ENCODE measurements around the gene HPCAL1.

HPCAL1 gene

DNA sequence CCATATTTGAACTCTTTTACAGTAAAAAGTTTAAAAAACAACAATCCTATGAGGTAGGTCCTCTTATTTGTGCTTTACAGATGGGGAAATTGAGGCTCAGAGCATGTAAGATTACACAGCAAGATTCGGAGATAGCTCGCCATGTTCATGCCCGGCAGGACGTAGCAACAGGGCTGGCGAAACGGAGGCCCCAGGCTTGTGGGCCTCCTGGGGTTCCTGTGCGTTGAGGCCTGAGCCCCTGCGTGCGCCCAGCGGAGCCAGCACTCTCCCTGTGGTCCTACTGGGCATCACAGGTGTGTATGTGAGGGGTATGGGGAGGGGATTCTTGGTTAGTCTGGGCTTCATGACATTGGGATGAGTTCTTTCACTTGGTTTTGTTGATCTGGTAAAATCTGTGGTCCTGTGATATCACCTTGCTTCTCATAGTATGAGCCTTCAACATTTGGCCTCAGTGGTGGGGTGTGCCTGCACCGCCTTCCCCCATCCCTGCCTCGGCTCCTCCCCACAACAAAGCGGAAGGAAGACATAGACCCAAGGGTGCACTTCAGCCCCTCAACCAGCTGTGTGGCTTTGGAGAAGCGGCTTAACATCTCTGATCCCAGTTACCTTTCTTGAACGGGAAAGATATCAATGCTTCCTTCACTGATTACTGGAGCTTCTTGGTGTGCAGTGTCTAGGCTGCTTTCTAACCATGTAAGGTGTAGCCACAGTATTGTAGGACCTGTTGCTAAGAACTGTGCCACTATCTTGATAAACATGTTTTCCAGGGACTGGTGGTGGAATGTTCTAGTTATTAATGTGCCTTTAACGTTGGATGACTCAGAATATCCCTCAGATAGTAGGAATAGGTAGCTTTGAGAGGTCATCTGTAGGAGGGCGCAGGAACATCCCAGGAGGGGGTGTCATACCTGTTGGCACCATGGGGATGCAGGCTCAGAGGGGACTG lies 37.2 kb downstream of the HPCAL1 start:
- intact Hi-C loops (cut with DNase I), result no loop called here
- DNase-seq, result no peak

DNA sequence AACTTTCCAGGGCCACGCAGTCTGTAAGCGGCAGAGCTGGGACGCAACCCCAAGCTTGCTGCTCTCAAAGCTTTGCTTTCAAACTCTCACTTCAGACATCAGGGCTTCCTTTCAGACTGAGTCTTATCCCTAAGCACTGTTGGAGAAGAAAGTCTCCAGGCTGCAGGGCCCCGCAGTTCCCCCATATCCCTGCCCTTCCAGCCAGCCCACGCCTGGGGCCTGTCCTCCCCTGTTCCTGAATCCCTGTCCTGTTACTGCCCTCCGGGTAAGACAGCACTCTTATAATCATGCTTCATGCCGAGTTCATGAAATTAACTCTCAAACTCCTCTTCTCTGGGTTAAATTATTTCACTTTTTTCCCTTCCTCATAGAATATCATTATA lies 37.9 kb downstream of the HPCAL1 start:
- no peak for DNase-seq

DNA sequence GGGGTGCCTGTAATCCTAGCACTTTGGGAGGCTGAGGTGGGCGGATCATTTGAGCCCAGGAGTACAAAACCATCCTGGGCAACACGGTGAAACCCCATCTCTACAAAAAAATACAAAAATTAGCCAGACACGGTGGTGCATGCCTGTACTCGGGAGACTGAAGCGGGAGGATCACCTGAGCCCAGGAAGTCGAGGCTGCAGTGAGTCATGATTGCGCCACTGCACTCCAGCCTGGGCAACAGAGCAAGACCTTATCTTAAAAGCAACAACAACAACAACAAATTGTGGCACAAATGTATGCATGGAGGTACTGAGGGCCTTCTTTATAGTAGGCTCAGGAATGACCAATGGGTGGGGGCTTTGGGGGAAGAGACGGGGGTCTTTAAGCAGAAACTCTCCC lies 38.5 kb downstream of the HPCAL1 start:
- no peak for DNase-seq
- intact Hi-C loops (cut with DNase I), result no loop called here

More for the DNA sequence above, 37.9 kb downstream of the HPCAL1 start:
- intact Hi-C loops (cut with DNase I), result no loop called here

DNA sequence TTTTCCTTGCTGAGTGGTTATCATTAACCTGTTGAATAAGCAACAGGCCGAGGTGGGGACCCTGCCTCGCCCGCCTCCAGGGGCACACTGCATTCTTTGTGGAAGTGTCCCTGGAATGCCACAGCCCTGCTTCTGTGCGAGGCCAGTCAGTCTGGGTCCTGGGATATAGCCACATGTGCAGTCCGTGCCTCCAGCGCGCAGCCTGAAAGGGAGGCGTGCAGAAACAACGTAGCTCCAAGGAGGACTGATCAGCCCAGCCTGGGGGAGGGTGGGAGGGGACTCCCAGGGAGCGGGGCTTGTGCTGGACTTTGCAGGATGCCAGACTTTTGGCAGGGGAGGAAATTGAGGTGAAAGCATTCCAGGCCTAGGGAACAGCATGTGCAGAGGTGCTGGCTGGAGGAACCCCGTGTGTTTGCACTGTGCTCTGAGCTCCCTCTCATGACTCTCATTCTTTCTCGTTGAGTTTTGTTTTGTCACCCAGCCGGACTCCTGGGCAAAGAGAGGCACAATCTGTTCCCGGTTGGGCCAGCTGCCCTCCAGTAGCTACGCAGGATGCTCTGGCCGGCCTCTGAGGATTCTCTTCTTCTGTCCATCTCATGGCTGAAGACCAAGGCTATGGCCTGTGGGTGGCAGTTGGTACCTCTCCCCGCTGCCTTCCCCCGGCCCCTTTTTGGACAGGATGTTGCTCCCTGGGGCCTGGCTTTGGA lies 39.7 kb downstream of the HPCAL1 start:
- intact Hi-C loops (cut with DNase I), result no loop called here
- peak in 4 of 42 donors; percentile 25 to 29 (median 28) for DNase-seq

DNA sequence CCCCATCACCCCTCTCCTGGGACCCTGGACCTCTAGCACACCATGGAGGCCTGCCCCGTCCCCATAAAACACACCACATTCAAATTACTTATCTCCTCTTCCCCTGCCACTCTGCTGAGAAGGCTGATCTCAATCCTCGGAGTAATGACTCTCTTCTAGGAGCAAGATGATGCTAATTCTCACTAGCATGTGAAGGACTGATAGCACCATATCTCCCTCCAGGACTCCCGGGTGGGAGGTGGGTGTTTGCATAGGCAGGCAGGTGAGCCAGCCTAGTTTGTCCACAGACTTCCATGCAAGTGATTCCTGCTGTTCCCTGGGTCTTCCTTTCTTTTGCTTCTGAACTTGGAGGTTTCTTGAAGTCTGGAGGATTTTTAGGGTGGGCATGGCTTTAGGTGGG lies 40.5 kb downstream of the HPCAL1 start:
- intact Hi-C loops (cut with DNase I), result no loop called here
- DNase-seq, result no peak

DNA sequence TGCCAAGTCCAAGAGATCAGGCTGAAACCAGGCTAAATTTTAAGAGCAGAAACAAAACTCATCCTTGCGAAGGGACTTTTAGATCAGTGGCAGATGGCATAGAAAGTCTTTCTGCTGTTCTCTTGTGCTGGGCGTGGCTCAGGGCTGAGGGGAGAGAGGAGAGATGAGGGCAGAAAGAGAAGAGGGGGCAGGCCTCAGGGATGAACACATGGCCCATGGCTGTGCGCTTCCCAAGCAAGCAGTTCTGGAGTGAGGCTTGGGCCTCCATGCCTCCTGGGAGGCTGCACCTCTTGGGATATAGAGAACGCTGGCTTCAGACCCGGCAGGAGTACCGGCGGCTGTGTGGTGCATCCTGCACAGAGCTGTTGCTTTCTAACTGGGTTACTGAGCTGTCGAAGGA lies 41.0 kb downstream of the HPCAL1 start:
- DNase-seq, result no peak
- intact Hi-C loops (cut with DNase I), result no loop called here

DNA sequence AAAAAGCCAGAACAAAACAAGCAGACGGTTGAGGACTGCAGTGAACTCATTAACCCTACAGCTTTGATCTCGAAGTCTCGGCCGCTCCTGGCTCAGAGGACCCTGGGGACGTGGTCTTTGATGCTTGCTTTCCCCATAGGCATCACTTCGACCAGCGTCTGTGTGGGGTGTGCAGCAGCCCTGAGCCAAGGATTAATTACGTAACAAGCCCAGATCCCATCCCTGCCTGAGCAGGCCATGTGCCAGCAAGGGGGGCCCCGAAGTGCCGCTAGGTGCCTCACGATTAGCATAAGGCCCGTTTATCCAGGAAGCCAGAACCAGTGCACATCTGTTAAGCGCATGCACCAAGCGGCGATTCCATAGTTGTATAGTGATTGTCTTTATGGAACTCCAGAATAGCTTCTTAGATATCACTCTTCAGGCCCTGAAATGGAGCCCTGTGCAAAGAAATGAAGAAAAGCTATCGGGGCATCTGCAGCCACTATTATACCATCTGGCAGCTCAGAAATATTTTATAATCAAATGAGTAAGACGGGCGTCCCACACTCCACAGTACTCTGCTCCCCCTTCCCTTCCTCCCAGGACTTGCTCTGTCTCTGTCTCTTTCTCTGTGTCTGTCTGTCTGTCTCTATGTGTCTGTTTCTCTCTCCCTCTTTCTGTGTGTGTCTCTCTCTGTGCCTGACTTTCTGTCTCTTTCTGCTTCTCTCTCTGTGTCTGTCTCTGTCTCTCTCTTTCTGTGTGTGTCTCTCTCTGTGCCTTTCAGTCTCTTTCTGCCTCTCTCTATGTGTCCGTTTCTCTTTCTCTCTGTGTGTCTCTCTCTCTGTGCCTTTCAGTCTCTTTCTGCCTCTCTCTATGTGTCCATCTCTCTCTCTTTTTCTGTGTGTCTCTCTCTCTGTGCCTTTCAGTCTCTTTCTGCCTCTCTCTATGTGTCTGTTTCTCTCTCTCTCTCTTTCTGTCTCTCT lies 41.7 kb downstream of the HPCAL1 start:
- intact Hi-C loops (cut with DNase I), result no loop called here
- no peak for DNase-seq

DNA sequence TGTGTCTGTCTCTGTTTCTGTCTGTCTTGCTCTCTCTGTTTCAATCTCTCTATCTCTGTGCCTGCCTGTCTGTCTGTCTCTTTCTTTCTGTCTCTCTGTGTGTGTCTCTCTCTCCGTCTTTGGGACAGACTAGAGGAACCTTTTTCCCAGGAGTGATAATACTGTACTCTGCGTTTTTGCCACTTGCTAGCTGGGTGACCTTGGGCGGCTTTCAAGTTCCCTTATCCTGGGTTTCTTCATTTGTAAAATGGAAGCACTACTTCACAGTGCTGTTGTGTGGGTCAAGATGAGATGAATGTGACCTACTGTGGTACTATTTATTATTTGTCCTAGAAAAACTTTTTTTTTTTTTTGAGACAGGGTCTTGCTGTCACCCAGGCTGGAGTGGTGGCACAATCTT lies 42.4 kb downstream of the HPCAL1 start:
- no peak for DNase-seq
- intact Hi-C loops (cut with DNase I), result no loop called here

DNA sequence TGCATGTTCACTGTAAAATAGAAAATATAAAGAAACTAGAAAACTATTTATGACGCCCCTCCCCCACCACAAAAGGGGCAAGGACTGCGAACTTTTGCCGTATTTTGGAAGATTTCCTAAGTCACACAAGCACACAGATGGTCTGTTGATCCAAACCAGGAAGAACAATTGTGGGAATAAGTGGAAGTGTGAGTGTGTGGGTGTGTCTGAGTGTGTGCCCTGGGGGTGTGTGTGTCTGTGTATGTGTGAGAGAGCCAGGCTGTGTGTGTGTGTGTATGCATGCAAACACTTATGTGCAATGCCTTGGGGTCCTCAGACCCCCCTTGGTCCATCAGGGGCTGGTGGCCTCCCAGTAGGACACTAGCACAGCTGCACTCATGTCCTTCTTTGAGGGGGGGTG lies 43.1 kb downstream of the HPCAL1 start:
- intact Hi-C loops (cut with DNase I), result no loop called here
- no peak for DNase-seq

DNA sequence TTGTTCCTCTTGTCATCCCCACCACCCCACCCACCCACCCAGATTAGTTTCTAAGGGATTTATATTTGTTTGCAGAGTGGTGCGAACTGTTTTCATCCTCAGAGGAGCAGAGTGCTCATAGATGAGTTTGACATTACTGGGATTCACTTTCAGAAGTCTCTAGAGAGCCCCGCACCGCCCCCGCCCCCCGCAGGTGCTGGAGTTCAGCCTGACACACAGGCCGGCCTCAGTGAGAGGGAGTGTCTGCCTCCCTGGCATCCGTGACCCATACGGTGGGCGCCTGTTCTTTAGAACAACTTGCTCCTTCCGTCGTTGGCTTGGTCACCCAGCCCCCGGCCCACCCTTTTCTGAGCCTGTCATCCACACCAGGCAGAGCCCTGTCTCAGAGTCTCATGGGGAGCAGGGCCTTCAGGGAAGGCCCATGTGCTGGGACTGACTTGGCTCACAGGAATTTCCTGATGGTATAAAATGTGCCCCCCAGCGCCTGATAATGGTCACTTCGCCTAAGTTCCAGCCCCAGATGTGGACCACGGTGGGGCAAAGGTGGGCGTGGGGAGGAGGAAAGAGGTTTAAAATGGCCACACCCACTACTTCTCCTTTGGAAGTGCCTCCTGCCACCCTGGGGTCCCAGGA lies 44.3 kb downstream of the HPCAL1 start:
- intact Hi-C loops (cut with DNase I), result no loop called here
- no peak for DNase-seq

DNA sequence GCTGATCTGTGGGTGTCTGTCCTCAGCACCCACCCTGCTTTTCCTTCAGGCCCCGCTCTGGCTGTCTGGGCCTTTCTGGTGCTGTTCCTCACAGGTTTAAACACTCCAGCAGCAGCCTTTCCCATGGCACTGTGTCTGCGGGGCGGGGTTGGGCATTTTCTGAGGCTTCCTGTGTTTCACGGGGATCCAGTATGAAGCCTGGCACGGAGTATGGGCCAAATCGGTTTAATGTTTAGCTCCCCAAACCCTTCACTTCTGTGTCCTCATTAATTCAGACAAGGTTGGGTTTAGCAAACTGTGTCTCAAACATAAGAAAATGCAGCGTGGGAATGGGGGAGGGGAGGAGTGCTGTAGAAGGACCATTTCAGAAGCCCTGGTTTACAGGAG lies 44.9 kb downstream of the HPCAL1 start:
- intact Hi-C loops (cut with DNase I), result no loop called here
- DNase-seq, result no peak

DNA sequence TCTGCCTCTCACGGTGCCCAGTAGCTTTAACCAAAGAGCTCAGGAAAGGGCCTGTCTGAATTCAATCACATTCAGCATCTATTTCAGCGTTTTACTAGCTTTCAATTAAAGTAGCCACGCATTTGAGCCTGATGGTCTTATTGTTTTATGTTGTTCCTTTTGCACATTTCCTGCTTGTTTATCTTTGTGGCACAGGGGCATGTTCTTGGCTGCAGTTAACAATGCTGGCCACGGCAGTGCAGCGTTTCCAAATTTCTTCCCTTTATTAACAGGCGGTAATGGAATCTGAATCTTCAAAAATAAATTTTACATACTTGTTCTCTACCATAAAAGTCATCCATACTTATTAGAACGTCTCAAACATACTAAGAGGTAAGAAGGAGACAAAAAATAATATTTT lies 46.2 kb downstream of the HPCAL1 start:
- DNase-seq, result no peak
- intact Hi-C loops (cut with DNase I), result no loop called here

DNA sequence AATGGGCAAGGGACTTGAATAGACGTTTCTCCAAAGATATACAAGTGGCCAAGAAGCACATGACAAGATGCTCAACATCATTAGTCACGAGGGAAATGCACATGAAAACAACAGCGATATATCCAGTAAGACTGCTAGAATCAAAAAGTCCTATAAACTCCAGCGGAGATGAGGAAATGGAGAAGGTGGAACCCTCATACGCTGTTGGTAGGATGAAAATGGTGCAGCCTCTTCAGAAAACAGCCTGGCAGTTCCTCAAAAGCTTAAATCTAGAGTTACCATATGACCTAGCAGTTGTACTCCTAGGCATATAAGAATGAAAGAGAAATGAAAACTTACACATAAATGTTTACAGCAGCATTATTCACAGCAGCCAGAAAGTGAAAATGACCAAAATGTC lies 48.1 kb downstream of the HPCAL1 start:
- DNase-seq, result no peak
- intact Hi-C loops (cut with DNase I), result no loop called here

DNA sequence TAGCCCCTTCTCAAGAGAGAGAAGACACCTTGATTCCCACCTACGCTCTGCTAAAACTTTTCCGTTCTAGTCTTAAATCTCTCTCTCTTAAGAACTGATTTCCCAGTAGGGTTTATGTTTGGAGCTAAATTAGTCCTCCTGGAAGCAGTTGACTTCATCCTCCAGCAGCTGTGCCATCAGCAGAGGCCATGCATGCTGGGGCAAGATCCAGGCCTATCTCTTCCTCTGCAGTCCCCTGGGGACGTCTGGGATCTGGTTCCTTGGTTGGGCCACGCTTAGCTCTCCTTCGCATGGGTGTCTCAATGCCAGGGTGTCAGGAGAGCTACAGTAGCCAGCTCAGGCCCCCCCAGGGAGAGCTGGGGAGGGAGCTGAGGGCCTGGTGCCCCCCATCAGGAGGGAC lies 49.7 kb downstream of the HPCAL1 start:
- DNase-seq, result no peak
- intact Hi-C loops (cut with DNase I), result no loop called here

DNA sequence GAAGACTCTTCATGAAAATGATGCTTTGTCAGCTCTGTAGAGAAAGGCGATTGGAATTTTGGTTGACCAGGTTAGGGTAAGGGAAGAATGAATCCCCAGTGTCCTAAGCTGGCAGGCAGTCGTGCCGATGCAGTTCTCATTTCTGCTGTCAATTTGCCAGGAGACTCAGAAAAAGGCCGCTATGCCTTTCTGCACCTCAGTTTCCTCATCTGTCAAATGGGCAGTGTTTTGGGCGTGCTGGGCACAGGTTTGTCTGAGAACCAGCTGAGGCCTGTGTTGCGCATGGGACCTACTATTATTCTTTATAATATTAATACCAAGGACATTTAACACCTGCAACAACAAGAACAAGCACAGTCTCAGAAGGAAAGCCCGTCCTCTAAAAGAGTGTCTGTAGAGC lies 50.3 kb downstream of the HPCAL1 start:
- intact Hi-C loops (cut with DNase I), result no loop called here
- DNase-seq, result no peak

DNA sequence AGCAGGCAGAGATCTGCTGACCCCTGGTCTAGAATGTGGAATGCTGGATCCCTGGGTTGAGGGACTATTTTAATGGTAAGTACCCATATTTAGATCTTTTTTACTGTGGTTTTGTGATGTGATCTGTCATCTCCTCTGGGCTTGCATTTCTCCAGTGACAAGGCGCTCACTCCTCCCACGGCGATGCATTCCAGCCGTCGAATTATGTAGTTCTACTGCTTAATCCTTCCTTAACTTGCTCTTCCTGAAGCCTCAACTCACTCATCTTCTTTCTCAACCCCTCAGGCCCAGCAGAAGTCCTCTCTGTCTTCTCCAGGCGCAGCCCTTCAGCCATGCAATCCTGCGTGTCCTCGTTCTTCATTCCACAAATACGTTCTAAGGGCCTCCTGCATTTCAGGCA lies 51.2 kb downstream of the HPCAL1 start:
- intact Hi-C loops (cut with DNase I), result no loop called here
- no peak for DNase-seq

DNA sequence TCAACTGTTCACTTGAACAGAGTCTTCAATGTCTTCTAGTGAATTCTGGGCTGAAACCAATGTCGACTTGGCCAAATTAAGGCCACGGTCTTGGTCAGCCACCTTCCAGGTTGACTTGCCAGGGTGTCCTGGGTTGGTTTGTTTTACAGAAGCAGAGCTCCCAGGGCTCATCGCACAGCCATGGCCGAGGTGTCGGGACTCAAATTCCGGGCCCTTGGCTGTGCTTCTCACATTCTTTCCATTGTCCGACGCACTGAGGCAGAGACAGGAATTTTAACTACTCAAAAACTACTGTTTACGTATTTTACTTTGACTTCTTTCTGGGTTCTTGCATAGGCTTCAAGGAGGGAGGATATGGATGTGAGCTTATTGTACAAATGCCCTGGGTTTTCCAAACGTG lies 51.7 kb downstream of the HPCAL1 start:
- intact Hi-C loops (cut with DNase I), result no loop called here
- DNase-seq, result no peak

DNA sequence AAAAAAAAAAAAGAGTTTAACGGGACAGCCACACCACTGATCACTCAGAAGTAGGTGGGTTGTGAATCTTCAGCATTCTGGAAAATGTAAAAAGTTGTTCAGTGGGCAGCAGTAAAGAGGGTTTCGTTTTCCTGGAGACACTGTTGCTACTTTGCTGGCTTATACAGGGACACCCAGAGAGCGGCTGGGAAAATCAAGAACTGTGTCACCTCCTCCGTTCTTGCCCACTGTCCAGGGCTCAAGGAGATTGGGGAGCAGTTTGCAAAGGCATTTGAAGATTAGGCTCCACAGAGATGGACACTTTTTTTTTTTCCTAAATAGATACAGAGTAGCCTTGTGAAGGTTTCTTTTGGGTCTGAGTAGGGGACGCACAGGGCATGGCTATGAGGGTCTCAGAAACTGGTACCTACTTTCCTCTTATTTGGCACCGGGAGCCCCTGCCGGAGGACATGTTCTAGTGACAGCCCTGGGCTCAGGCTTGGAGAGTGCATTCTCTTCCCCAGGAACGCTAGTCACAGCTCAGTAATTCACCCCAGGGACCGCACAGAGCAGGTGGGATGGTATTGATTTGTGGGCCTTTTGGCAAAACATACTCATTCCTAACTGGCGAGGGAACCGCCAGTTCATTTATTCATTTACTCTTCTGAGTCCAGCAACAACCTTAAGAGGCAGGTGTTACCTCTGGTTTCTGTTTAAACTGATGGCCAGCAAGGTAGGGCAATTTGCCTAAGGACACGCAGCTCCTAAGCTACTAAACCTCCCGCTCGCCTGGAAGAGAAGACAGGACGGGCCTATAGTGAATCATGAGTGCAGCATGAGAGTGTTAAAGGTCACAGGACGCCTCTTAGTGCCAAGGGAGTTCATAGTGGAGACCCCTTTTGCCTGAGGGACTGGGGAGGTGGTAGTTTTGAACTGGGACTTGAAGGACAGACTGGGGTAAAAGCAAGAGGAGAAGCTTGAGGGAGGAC lies 53.1 kb downstream of the HPCAL1 start:
- DNase-seq, result no peak
- intact Hi-C loops (cut with DNase I), result no loop called here

Measured in head of caudate nucleus (tissue), 42 donors.